AG20443 (cell line): ENCODE measurements around the gene ERCC6L.
A peak's percentile ranks its signal among the peaks of the same experiment; 100 is the strongest.

Source experiments
- DNase-seq: peaks from one replicate; pipeline ENCODE4 v3.0.0; 2012; ENCODE audit warnings: low spot score, mixed read lengths

The ERCC6L gene

GRCh38 chrX:72238721-72239475 is at the start of gene ERCC6L:
ERCC6L (minus strand) TSS chrX:72239027; CDS start chrX:72238911, 116 bp downstream.
- peak; percentile 97 for DNase-seq

- no peak for DNase-seq
Measured at GRCh38 chrX:72282302-72282701, 43.5 kb upstream of the ERCC6L start.

GRCh38 chrX:72280321-72280845 is 41.6 kb upstream of the ERCC6L start:
- peak; percentile 12 for DNase-seq

GRCh38 chrX:72276478-72276953 is 37.7 kb upstream of the ERCC6L start:
- no peak for DNase-seq

GRCh38 chrX:72274526-72274925 is 35.7 kb upstream of the ERCC6L start:
- no peak for DNase-seq

- no peak for DNase-seq
Measured at GRCh38 chrX:72273718-72274117, 34.9 kb upstream of the ERCC6L start.

- no peak for DNase-seq
Measured at GRCh38 chrX:72272868-72273267, 34.0 kb upstream of the ERCC6L start.

GRCh38 chrX:72271812-72272211 is 33.0 kb upstream of the ERCC6L start:
- no peak for DNase-seq

GRCh38 chrX:72271091-72271788 is 32.4 kb upstream of the ERCC6L start:
- no peak for DNase-seq

GRCh38 chrX:72270316-72270866 is 31.6 kb upstream of the ERCC6L start:
- DNase-seq: no peak

GRCh38 chrX:72269671-72270251 is 30.9 kb upstream of the ERCC6L start:
- DNase-seq: no peak

- DNase-seq: peak; percentile 21
Measured at GRCh38 chrX:72268597-72269365, 30.0 kb upstream of the ERCC6L start.

- DNase-seq: no peak
Measured at GRCh38 chrX:72265263-72265662, 26.4 kb upstream of the ERCC6L start.

- no peak for DNase-seq
Measured at GRCh38 chrX:72262077-72262476, 23.2 kb upstream of the ERCC6L start.

- DNase-seq: no peak
Measured at GRCh38 chrX:72260448-72260847, 21.6 kb upstream of the ERCC6L start.

GRCh38 chrX:72258174-72258573 is 19.3 kb upstream of the ERCC6L start:
- DNase-seq: peak; percentile 57

GRCh38 chrX:72255864-72256263 is 17.0 kb upstream of the ERCC6L start:
- DNase-seq: no peak

- DNase-seq: no peak
Measured at GRCh38 chrX:72255445-72255844, 16.6 kb upstream of the ERCC6L start.

- no peak for DNase-seq
Measured at GRCh38 chrX:72254816-72255215, 16.0 kb upstream of the ERCC6L start.

GRCh38 chrX:72253686-72254085 is 14.9 kb upstream of the ERCC6L start:
- no peak for DNase-seq

- DNase-seq: no peak
Measured at GRCh38 chrX:72247206-72247942, 8.5 kb upstream of the ERCC6L start.
